ENCODE measurements around the gene KLK13.

The KLK13 gene

DNA sequence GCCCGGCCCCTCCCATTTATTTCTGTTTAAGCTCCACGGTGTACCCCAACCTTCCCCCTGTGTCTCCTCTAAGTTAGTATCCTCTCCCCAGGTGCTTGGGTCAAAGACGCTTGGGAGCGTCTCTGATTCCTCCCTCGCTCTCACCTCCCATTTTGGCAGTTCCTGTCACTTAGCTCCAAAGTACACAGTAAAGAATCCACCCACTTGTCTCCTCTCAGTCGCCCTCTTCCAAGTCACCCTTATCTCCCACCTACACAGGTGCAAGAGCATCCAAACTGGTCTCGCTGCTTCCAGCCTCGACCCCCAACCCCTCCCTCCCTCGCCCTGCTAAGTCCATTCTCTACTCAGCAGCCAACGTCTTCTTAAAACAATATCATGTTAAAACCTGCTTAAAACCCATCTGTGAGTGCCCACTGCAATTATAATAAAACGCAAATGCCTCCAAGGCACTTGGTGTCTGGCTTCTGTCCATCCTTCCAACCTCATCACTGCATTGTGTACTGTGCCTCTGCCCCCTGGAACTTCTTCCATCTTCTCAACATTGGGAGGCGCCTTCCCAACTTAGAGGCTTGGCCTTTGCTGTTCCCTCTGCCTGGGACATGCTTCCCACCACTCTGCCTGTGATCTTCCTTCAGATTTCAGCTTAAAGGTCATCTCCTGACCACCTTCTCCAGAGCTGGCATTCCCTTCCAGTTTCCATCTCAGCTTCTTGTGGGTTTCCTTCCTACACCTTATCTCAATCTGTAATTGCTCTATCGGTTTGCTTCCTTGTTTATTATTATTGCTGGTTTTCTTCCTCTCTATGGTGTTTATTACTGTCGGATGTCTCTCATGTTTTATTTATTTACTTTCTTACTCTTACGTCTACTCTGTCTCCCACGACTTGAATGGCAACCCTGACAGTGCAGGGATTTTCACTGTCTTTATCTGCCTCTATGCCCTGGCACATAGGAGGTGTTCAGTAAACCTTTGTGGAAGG lies 27.3 kb upstream of the KLK13 start:
- peak; percentile 45 for DNase-seq (ENCODE audit: low spot score)

DNA sequence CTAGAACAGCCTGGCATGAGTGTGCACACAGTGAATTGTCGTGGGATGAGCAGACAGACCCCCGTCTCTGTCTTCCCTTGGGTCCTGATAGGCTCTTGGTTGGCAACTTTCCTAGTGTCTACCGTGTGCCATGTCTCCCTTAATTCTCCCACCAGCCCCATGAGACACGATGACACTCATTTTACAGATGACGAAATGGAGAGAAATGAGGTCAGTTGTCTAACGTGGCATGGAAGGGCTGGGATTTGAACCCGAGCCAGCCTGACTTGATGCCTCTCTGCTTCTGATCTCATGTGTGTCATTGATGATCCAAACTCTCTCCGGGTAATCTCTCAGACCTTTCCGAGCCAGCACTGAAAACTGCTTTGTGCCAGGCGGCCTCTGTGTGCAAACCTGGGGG lies 26.2 kb upstream of the KLK13 start:
- DNase-seq (ENCODE audit: low spot score), result no peak

DNA sequence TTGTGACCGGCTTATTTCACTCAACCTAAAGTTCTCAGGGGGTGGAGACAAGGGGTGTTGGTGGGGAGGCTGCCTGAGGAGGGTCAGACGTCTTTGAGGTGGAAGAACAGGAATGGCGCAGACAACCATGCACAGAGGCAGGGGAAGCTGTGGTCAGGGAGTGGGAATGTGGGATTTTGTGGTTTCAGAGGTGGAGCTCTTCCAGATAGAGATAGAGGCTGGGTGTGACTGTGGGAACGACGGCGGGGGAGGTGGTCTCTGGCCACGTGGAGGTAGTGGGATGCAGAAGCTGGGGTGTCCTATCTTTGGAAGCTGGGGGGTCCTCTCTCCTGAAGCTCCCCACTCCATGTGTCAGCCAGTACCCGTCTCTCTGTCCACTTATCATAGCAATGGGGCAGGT lies 25.6 kb upstream of the KLK13 start:
- DNase-seq (ENCODE audit: low spot score), result no peak

DNA sequence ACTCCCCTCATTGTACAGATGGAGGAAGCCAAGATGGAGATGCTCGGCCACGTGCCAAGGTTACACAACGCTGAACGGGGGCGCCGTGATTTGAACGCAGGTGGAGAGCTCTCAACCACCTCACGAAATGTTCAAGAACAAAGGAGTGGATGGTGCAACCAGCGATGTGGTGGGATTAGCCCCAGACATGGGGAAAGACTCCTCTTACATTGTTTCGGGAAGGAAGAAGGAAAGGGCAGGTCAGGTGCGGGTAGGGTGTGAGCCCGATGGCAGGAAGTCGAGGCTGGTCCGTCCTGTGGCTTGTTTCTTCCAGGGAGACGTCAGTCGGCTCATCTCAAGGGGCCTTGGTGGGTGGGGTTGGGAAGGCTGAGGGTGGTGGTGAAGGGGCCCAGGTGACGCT lies 24.9 kb upstream of the KLK13 start:
- no peak for DNase-seq (ENCODE audit: low spot score)

DNA sequence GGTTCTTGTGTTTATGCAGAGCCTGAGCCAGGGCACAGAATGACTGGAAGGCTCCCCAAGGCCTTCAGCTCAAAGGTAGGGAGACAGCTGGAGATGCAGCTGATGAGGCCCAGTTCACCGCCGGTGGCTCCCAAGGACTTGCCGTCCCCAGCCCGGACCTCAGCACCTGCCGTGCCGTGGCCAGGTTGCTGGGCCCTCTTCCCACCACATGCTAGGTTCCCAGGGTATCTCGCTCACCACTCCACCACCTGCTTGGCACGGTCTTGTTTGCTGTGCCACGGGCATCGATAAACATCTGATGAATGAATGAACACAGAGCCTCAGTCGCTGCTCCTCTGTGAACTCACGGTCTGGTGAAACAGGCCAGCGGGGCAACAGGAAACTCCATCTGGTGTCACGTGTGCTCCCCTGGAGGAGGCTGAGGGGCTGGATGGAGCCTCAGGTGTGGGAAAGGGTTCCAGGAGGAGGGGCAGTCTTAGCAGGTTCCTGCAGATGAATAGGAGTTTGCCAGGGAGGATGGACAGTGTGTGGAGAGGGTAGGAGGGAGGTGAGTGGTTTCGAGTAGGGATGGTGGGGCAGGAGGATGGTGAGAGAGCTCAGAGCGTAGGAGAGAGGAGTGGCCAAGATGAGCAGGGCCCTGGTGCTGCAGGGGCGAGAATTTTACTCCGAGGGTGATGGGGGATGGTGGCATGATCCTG lies 21.4 kb upstream of the KLK13 start:
- DNase-seq (ENCODE audit: low spot score), result no peak

DNA sequence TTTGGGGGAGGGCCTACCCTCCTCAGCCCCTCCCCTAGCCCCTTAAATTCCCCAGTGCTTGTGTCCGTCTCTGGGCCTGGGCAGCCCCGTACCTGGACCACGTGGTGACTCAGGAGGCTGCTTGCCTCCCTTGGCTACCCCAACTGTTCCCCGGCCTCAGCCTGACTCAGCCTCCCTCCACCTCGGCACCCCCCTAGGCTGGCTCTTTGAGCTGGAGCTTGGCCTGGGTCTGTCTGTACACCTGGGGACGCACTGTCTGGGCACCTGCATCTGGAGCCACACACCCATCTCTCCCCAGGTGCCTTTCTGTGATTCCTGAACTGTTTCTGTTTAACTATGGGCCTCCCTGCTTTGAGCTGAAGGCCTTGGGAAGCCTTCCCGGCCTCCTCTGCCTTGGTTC lies 19.6 kb upstream of the KLK13 start:
- DNase-seq (ENCODE audit: low spot score), result no peak

DNA sequence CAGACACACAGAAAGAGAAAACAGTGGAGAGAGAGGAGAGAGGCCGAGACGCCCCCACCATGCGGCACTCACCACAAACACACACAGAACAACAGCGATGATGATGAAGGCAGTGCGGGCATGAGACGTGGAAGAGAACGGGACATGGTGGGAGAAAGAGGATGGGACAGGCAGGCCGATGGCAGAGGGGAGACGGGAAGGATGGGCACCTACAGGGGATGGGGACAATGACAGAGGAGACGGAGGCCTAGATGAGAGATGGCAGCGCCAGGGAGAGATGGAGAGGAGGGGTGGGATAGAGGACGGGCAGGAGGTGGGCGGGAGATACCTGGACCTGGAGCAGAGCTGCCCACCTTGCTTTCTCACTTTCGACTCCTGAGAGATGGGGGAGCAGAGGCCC lies 18.9 kb upstream of the KLK13 start:
- no peak for DNase-seq (ENCODE audit: low spot score)

DNA sequence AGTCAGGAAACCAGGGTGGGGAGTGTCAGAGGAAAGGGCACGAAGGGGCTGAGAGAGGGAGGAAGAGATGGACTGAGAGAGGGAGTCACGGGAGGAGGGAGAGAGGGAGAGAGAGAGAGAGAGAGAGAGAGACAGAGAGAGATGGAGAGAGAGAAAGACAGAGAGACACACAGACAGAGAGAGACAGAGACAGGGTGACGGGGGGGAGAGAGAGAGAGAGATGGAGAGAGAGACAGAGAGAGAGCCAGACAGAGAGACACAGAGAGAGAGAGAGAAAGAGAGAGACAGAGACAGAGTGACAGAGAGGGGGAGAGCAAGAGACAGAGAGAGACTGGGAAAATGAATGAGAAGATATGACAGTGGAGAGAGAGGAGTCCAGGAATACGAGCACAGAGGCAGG lies 18.3 kb upstream of the KLK13 start:
- no peak for DNase-seq (ENCODE audit: low spot score)

DNA sequence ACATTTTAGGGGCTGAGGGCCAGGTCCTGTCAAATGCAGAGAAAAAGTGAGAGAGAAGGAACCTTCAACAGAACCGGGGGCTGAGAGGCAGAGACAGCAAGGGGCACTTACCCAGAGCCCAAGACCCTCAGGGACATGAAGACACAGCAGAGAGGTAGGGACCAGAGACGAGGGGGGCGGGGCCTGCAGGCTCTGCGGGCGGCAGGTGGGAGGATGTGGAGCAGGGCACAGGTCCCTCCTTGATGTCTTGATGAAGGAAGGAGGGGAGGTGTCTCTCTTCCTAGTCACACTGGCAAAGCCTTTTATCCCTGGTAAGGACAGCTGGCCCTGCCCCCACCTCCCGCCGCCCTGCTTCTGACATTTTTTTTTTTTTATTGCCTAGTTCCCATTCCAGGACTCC lies 17.7 kb upstream of the KLK13 start, which contains the start of gene KLK14:
KLK14 (minus strand) TSS at position 277 of the 400 bp plus-strand sequence; CDS start at position 4, 273 bp downstream.
- DNase-seq (ENCODE audit: low spot score), result no peak

DNA sequence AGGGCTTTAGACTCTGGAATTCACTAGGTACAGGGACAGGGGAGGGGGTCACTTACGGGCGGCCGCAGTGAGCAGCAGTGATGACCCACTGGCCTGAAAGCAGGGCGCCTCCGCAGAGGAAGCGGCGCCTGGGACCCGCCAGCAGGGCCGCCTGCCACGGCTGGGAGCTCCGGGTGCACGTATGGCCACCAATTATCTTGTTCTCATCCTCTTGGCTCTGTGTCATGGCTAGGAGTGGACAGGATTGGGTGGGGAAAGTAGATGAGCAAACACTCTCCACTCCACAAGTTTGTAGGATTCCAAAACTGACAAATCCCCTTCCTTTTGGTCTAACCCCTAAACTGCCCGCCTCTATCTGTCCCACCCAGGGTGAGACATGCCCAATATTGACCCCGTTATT lies 16.6 kb upstream of the KLK13 start:
- DNase-seq (ENCODE audit: low spot score), result no peak

DNA sequence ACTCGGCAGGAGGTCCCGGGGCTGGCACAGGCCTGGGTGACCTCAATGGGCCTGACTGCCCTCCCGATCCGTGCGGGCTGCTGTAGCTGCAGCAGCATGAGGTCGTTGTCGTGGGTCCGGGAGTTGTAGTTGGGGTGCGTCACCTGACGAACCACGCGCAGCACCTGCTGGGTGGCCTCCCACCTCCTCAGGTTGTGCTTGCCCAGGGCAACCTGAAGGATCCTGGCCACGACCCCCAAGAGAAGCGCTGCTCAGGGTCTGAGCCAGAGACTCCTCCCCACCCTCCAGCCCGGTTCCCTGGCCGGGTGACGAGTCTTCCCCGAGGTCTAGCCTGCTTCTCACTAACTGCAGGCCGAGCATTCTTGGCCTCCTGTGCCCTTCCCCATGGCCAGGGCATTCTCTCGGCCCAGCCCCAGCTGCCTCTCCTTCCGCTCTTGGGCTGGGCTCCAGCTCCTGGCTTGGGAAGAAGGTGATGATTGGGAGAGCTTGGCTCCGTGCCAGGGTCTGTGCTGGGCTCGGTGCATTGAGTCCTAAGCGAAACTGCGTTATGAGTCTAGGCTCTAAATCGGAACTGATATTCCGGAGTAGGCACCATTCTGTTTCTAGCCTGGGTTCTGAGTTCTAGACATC lies 14.7 kb upstream of the KLK13 start:
- peak; percentile 10 for DNase-seq (ENCODE audit: low spot score)

DNA sequence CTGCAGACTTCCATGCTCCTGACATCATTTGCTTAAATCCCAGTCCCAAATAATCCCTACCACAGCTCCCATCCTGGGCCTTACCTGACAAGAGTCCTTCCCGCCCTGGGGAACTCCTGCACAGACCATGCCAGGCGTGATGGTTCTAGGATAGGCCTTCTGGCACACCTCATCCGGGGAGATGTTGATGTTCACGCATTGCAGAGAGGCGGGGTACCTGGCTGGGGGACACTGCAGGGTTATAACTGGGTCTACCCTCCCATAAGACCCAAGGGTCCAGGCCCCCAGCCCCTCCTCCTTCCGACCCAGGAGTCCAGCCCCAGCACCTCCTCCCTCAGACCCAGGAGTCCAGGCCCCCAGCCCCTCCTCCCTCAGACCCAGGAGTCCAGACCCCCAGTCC lies 13.8 kb upstream of the KLK13 start:
- no peak for DNase-seq (ENCODE audit: low spot score)

DNA sequence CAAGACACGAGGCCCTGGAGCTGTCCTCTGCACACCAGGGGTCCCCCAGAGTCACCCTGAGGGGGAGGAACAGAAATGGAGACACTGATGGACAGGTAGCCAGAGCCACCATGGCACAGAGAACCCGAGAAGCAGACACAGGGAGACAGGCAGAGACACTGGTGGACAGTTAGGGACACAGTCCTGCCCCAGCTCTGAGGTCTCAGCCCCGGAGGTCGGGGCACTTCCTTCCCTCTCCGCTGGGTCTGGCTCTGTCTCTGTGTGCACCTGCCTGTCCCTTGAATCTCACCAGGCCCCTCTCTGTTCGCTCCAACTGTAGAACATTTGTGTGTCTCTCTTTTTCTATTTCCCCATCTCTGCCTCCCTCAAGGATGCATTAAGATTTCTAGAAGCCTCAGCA lies 13.2 kb upstream of the KLK13 start:
- DNase-seq (ENCODE audit: low spot score), result no peak

DNA sequence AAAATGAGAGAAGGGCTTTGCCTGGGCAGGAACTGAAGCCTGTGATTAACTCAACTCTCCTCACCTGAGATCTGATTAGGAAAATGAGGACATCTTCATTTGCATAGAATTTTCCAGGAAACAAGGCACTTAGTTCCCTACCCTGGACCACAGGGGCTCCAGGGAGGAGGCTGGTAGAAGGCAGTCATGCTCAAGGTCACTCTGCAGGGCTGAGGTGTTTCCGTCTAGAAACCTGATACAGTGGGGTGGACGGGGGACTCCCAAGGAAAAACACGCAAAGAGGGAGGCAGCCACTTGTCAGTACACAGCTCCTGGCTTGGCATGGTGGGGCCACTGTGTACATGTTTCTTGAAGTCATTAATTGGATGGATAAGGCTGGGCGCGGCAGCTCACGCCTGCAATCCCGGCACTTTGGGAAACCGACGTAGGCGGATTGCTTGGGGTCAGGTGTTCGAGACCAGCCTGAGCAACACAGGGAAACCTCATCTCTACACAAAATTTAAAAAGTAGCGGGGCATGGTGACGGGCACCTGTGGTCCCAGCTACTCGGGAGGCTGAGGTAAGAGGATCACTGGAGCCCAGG lies 11.8 kb upstream of the KLK13 start:
- no peak for DNase-seq (ENCODE audit: low spot score)

DNA sequence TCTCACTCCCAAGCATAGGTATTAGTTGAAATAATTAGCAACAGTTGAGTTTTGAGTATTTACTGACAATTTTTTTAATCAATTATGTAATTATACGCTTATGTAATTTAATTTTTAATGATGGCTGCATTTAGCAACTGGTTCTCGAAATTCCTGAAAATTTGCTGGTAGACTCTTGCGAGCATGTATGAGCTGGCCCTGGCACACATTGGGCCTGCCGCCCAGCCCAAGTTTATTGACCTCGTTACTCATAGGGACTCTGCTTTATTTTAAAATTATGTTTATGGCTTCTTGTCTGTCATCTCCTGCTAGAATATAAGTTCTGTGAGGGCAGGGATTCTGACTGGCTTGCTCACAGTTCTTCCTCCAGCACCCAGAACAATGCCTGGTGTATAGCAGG lies 11.1 kb upstream of the KLK13 start:
- no peak for DNase-seq (ENCODE audit: low spot score)

DNA sequence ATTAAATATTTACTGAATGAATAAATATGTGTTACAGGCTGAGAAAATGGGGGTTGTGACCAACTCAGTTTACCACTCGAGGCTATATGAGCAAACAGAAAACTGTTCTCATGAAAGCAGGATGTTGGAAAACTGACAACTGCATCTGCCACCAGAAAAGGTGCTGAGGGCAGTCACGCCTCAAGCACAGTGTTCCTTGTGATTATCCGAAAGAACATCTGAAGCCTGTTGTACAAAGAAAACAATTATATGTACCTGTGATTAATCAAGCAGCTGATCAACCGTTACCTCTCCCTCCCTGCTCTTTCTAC lies 6.2 kb upstream of the KLK13 start:
- DNase-seq (ENCODE audit: low spot score), result no peak

DNA sequence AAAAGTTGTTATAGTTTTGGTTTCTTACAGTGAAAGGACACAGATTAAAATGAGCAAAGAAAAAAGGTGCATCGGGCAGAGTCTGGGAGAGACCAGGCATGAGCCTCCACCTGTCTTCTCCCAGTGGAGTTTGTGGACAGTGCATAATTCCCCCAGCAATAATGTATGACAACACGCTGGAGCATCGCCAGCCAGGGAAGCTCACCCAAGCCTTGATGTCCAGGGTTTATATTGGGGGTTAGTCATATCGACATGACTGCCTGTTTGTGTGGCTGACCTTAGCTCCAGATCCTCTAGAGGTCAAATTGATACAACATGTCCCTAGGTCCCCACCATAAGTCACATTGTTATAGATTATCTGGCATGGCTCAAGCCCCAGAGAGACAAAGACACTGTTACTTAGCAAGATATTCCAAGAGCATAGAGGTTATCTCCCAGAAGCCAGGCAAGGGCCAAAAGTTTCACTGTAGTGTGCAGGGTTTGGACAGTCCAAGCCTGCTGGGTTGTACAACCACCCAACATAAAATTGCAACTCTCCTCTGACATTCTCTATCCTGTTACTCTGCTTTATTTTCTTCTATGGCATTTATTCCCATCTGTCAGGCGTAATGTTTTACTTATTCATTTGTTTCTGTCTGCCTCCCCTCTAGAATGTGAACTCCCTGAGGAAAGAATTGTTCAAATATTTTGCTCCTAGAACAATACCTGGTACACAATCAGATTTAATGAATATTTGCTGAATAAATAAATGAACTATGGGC lies 5.6 kb upstream of the KLK13 start:
- peak; percentile 4 for DNase-seq (ENCODE audit: low spot score)

DNA sequence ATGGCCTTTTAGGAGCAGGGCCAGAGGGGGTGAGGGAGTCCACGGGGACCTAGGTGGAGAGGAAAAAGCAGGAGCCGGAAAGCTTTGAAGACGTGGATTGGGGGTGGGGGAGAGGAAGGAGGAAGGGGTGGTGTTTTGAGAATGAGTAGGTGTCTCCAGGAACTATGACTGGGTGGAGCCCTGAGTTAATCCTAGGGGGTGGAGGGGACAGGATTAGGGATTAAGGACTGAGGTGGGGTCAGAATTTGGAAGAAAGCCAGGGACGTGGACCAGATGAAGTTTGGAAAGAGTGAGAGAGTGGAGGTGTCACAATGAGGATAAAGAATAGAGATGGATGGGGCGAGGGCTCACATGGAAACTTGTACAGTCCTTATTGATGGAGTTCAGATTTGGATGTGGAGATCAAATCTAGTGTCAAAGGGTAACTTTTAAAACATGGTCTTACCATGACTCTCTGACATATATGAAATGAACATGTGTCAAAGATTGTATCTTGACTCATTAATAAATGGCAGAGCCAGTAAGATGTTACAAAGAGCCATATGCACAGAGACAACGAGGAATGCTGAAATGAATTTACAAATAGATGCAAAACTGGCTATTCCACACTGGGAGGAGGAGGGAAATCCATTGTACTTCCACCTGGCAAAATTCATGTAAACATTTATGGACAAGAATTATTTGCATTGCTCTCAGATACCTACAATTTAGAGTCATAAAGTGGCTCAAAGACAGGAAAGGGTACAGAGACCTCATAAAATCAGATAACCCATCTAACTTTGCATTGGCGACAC lies 1.7 kb upstream of the KLK13 start:
- DNase-seq (ENCODE audit: low spot score), result no peak

DNA sequence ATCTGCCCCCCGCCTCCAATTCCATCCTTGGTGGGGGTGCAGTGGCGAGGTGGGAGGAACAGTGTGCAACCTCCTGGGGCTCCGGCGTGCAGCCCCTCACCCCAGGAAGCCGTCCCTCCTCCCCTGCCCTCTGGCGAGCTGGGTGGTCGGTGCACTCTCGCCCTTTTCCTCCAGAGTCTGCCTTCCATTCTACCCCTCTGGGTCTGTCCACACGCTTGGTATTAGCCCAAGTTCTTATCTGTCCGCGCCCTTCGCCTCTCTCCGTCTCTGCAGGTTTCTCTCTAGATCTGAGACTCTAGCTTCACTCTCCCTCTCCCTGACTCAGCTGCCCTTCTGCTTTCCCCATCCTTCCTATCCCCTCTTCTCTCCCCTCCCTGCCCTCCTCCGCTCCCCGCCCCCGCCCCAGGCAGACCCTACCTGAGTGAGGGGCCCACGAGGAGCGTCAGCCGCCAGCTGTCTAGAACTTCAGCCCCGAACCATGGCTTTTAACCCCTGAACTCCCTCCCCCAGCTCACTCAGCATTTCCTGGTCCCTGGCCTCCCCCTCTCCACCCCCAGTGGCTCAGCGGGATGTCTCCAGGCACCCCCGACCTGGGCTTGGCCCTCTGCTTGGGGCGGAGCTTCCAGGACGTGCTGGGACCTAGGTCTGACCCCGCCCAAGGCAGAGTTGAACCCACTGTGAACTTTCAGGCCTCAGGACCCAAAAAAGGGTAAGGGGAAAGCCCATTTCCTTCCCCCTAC lies 499 bp upstream of the KLK13 start:
- DNase-seq (ENCODE audit: low spot score), result no peak

DNA sequence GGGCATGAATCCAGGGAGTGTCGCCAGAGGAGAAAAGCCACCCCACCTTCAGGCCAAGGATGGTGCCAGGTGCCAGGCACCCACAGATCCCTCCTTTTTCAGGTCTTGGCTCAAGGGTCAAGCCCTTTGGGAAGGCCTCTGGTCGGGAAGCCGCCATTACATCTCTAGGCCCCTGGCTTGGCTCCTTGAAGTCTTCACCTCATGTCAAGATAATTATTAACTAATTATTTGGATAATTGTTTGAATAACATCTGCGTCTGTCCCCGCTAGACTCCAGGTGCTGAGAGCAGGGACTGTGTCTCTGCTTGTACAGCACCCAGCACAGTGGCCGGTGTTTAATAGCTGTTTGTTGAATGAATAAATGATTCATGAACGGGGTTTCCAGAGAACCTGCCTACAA lies 1.2 kb downstream of the KLK13 start:
- no peak for DNase-seq (ENCODE audit: low spot score)

Data from LoVo (cell line).